A549 treated with AZD2906 at 1 μM for 4 hours (cell line): Measurements from ENCODE around the gene RPP40. TPM values are rescaled to one million over a fixed set of nuclear protein-coding genes. Genes with fewer than 3 reads are reported as not detected.

Experiments used
- total RNA-seq: library from RNA; stranded (reverse); fragments of 200-300 nt; extraction: Qiagen RNA extraction; gene quantifications from 5 replicates; pipeline ENCODE4 v1.2.3, GENCODE V29; 2022

The RPP40 gene
- total RNA-seq, result 21.6 to 29.8 TPM (median 23.2 TPM) in 5 replicates

DNA sequence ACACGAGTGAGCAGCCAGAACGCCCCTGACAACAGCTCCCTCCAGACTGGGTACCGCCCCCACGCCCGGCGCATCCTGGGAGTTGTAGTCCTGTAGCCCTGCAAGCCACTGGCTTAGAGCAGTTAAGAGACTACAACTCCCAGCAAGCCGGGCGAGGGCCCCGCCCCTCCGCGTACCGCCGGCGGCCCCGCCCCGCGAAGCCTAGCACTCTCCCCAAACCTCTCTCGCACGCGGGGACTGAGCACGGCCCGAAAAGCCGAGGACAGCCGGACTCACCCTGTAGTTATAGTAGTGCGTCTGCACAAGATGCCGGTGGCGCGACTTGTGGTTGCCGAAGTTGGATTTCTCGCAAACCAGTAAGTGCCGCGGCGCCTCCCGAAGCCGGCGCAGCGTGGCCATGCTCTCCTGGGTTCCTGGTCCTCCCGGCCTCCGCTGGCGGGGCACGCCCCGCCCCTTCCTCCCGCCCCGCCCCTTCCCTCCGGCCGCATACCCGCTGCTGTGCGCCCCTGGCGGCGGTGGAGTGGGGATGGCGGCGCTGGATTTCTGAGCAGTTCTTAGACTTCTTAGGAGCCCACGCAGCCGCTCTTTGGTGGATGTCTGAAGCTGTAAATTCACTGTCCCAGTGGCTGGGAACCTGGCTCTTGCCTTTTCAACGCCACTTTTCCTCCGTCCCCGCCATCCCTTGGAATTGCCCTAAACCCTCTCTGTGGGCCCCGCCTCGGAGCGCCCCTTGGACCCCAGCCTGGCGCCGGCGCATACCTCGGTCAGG is at the start of gene RPP40:
Gene RPP40, minus strand, starts transcription at position 434 of the 769 bp plus-strand sequence. Its CDS starts 35 bp downstream, at position 399.

Other genes starting within 250 kb of the RPP40 start
- 18.0 to 20.7 TPM (median 19.8 TPM) in 5 replicates for gene CDYL, start 227.6 kb downstream of the RPP40 start, total RNA-seq
- gene PPP1R3G, start 81.3 kb upstream of the RPP40 start, total RNA-seq, result 1.9 to 2.6 TPM (median 2.2 TPM) in 5 replicates